K562 (cell line): ENCODE measurements around the gene TKT. TPM values are rescaled to one million over a fixed set of nuclear protein-coding genes. Genes with fewer than 3 reads are reported as not detected.

ENCODE experiments used
- CBX2 ChIP-seq: fragments of 200-600 bp; sonication (generic); IDR thresholded peaks from one replicate; pipeline ENCODE4 v1.6.1; 2012; ENCODE audit warnings: mild to moderate bottlenecking, low read length, inconsistent platforms; ENCODE audit not compliant: insufficient read depth, poor library complexity, severe bottlenecking
- CHCHD3 ChIP-seq: fragments of 250-450 bp; sonication (Bioruptor Pico); IDR thresholded peaks from 2 replicates; pipeline ENCODE4 v2.1.2; 2022; ENCODE audit warnings: mild to moderate bottlenecking
- CREB1 ChIP-seq, 2 experiments: sonication (generic) in 1 of 2; formaldehyde crosslinking in 1 of 2; IDR thresholded peaks; 2 replicates each; pipeline versions ENCODE4 v1.6.1 to v1.8.0; 2012 to 2022; ENCODE audit warnings: inconsistent platforms in 1 of 2, mild to moderate bottlenecking in 1 of 2, missing genetic modification reagents in 1 of 2, moderate library complexity in 1 of 2
- FOXJ3 ChIP-seq: sonication (generic); formaldehyde crosslinking; IDR thresholded peaks from 2 replicates; pipeline ENCODE4 v1.4.0; 2020; ENCODE audit warnings: mild to moderate bottlenecking, missing genetic modification reagents
- FOXK1 ChIP-seq: sonication (generic); formaldehyde crosslinking; IDR thresholded peaks from 2 replicates; pipeline ENCODE4 v1.8.0; 2022; ENCODE audit warnings: missing genetic modification reagents, mild to moderate bottlenecking, borderline replicate concordance
- GTF2B ChIP-seq: IDR thresholded peaks from 2 replicates; pipeline ENCODE4 v1.6.1; 2011; ENCODE audit not compliant: insufficient read length; ENCODE audit errors: extremely low read depth
- HINFP ChIP-seq: fragments of 450-650 bp; conservative IDR thresholded peaks from 2 replicates; pipeline ENCODE4 v1.6.1; 2016; ENCODE audit warnings: missing genetic modification characterization, low read depth, mild to moderate bottlenecking, control low read depth, missing compliant biosample characterization
- MAFG ChIP-seq: fragments of 450-650 bp; conservative IDR thresholded peaks from 2 replicates; pipeline ENCODE4 v1.6.1; 2016; ENCODE audit warnings: missing genetic modification characterization, missing compliant biosample characterization
- MCM3 ChIP-seq: fragments of 450-650 bp; IDR thresholded peaks from 2 replicates; pipeline ENCODE4 v1.6.1; 2016
- MEF2A ChIP-seq: IDR thresholded peaks from 2 replicates; pipeline ENCODE4 v1.6.1; 2011; ENCODE audit warnings: low read depth, mild to moderate bottlenecking, low read length, moderate library complexity; ENCODE audit not compliant: control insufficient read depth
- NKRF ChIP-seq: fragments of 450-650 bp; IDR thresholded peaks from 2 replicates; pipeline ENCODE4 v1.6.1; 2016; ENCODE audit warnings: borderline replicate concordance
- SNIP1 ChIP-seq: fragments of 450-650 bp; IDR thresholded peaks from 2 replicates; pipeline ENCODE4 v1.7.1; 2017; ENCODE audit warnings: low read depth, mild to moderate bottlenecking
- TARDBP ChIP-seq: fragments of 450-650 bp; IDR thresholded peaks from 2 replicates; pipeline ENCODE4 v1.6.1; 2016
- TRIM25 ChIP-seq: fragments of 450-650 bp; IDR thresholded peaks from 2 replicates; pipeline ENCODE4 v1.7.0; 2016; ENCODE audit warnings: borderline replicate concordance
- USF1 ChIP-seq: sonication (generic); formaldehyde crosslinking; IDR thresholded peaks from 2 replicates; pipeline ENCODE4 v1.9.0; 2022; ENCODE audit warnings: mild to moderate bottlenecking, missing genetic modification reagents
- ZBTB5 ChIP-seq: fragments of 450-650 bp; IDR thresholded peaks from 2 replicates; pipeline ENCODE4 v1.6.1; 2017; ENCODE audit warnings: antibody characterized with exemption
- ZC3H11A ChIP-seq: IDR thresholded peaks from 2 replicates; pipeline ENCODE4 v1.6.1; 2012; ENCODE audit warnings: low read depth, low read length, improper control_type of control experiment
- ZNF696 ChIP-seq: fragments of 250-450 bp; sonication (Bioruptor Pico); conservative IDR thresholded peaks from 2 replicates; pipeline ENCODE4 v1.4.0; 2020; ENCODE audit warnings: mild to moderate bottlenecking, moderate library complexity
- polyA plus RNA-seq, 8 experiments: library from polyadenylated mRNA; depleted of rRNA in 4 of 8; stranded (reverse) in 5 of 8; unstranded in 3 of 8; fragments of >200 nt; fragmentation: Nextera tagmentation in 2 of 8; fragmentation: Illumina TruSeq in 1 of 8; extraction: Ambion mirVana in 2 of 8; extraction: Trizol in 1 of 8; gene quantifications; 2 replicates each; pipeline versions ENCODE4 v1.2.1 to v1.2.3, GENCODE V29; 2011 to 2014; ENCODE audit warnings: inconsistent platforms in 1 of 8, missing spikeins in 1 of 8
- total RNA-seq, 7 experiments: library from RNA; depleted of rRNA in 6 of 7; stranded (reverse); fragments of >200 nt in 6 of 7; fragmentation: Illumina TruSeq in 2 of 7; extraction: Trizol in 2 of 7; gene quantifications; 2 replicates each; pipeline versions ENCODE4 v1.2.1 to v1.2.3, GENCODE V29; 2011 to 2021; ENCODE audit warnings: low replicate concordance in 1 of 7

TKT gene
- total and polyA plus RNA-seq, 9 of the 15 experiments (the other 6 are each of a cell fraction or from before 2014, with no cell fraction given): 58.1 to 401 (median 187) TPM

GRCh38 chr3:53196575-53197407 is 59.0 kb downstream of the TKT start (continued):
- TF ChIP-seq TRIM25 (no peak), CREB1 (IDR thresholded peaks at IDR 0.05) (no peak), CREB1 (CRISPR knock-in tag; IDR thresholded peaks at IDR 0.05) (peak; percentile 48; the same call in 1 of the 2 replicates), CHCHD3 (CRISPR knock-in tag) (no peak), FOXK1 (CRISPR knock-in tag) (no peak), HINFP (tag) (no peak), ZNF696 (no peak), SNIP1 (no peak), USF1 (CRISPR knock-in tag) (peak; percentile 80), ZC3H11A (no peak), GTF2B (peak; percentile 70), CBX2 (no peak), MAFG (tag) (no peak), ZBTB5 (no peak), TARDBP (no peak), MCM3 (no peak), NKRF (no peak), FOXJ3 (CRISPR knock-in tag) (no peak), MEF2A (no peak)
